Stimulated activated CD8-positive, alpha-beta memory T cell treated with anti-CD3 and anti-CD28 coated beads, Interleukin-12 subunit alpha, Interleukin-12 subunit beta, amount 100 ng/mL, for 1 hour (primary cell): ENCODE results near the gene DNAJC11.
"Not testable (repeated sequence)": the region's sequence is repeated elsewhere in the genome, so short reads cannot be mapped to it uniquely, and the experiment has no call there.

Experiments used
- DNase-seq: peaks from one replicate; pipeline ENCODE4 v3.0.0-alpha.2; 2020; ENCODE audit warnings: low read depth

Gene DNAJC11

GRCh38 chr1:6652986-6653385 lies 48.6 kb downstream of the DNAJC11 start:
- DNase-seq = no peak

GRCh38 chr1:6651909-6652308 lies 49.7 kb downstream of the DNAJC11 start:
- DNase-seq = no peak

DNA sequence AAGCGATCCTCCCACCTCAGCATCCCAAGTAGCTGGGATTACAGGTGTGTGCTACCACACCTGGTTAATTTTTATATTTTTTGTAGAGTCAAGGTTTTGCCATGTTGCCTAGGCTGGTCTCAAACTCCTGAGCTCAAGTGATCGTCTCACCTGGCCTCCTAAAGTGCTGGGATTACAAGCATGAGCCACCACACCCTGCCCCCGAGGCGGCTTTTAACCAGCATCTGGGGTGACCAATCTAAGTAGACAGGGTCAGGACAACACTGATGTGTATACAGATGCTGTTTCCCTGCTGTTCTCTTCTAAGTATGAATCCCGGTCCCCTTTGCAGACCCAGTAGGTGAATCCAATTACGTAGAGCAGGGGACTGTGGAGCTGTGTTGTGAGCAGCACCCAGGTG lies 53.1 kb downstream of the DNAJC11 start:
- no peak for DNase-seq

DNA sequence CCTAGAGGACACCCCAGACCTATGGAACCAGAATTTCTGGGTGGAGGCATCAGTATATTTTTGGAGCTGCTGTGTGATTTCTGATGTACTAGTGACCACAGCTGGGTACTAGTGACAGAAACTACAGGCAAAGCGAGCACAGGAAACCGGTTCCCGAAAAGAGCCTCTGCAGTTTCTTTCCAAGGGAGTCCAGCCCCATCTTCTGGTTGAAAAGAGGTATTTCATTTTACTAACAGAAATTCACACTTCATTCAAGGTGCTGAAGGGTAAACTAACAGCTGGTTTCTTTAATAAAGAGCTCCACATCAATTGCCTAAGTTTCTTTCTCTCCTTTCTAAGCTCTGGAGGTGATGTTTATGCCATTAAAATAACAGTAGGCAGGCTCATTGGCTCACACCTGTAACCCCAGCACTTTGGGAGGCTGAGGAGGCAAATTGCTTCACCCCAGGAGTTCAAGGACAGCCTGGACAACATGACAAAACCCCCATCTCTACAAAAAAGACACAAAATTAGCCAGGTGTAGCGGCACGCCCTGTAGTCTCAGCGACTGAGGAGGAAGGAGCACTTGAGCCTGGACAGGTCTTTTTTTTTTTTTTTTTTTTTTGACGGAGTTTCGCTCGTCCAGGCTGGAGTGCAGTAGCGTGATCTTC lies 55.0 kb downstream of the DNAJC11 start:
- peak; percentile 4 for DNase-seq

DNA sequence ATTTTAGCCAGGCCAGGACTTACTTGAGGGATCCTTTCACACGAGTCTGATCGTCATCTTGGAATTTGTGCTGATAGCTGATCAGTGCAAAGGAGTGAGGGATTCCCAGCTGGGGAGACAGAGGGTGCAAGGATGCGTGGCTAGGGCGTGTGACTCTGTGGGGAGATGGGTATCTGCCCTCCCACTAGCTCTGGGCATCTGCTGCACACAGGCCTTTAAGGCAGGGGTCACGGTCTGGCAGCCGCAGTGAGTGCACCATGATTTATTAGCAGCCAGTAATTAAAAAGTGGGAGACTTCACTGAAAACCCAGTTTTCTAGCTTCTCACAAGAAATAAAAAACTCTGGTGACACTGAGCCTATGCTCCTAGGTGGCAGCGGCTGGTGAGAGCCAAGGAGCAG lies 56.6 kb downstream of the DNAJC11 start:
- no peak for DNase-seq

DNA sequence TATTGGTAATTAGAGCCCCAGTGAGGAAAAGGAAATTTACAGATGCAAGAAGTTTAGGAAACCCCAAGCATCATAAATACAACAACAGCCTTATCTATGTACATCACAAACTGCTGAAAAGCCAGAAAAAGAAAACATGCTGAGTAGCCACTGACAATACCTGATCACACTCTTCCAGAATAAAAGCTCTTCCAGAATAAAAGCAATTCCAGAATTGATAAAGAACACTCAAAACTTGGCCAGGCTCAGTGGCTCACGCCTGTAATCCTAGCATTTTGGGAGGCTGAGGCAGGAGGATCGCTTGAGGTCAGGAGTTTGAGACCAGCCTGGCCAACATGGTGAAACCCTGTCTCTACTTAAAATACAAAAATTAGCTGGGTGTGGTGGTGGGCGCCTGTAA lies 60.7 kb downstream of the DNAJC11 start:
- DNase-seq = not testable (repeated sequence)

GRCh38 chr1:6638226-6638625 lies 63.4 kb downstream of the DNAJC11 start:
- no peak for DNase-seq

- DNase-seq = no peak
These were observed 63.8 kb downstream of the DNAJC11 start for GRCh38 chr1:6637770-6638169.

DNA sequence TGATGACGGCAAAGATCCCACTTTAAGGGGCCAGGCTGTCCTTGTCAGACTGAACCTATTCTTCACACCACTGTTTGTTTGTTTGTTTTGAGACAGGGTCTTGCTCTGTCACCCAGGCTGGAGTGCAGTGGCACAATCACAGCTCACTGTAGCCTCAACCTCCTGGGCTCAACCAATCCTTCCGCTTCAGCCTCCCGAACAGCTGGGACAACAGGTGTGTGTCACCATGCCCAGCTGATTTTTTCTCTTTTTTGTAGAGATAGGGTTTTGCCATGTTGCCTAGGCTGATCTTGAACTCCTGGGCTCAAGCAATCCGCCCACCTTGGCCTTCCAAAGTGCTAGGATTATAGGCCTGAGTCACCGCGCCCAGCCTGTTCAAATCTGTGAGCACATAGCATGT lies 64.8 kb downstream of the DNAJC11 start:
- DNase-seq = not testable (repeated sequence)

GRCh38 chr1:6635910-6636760 lies 65.5 kb downstream of the DNAJC11 start:
- no peak for DNase-seq

DNA sequence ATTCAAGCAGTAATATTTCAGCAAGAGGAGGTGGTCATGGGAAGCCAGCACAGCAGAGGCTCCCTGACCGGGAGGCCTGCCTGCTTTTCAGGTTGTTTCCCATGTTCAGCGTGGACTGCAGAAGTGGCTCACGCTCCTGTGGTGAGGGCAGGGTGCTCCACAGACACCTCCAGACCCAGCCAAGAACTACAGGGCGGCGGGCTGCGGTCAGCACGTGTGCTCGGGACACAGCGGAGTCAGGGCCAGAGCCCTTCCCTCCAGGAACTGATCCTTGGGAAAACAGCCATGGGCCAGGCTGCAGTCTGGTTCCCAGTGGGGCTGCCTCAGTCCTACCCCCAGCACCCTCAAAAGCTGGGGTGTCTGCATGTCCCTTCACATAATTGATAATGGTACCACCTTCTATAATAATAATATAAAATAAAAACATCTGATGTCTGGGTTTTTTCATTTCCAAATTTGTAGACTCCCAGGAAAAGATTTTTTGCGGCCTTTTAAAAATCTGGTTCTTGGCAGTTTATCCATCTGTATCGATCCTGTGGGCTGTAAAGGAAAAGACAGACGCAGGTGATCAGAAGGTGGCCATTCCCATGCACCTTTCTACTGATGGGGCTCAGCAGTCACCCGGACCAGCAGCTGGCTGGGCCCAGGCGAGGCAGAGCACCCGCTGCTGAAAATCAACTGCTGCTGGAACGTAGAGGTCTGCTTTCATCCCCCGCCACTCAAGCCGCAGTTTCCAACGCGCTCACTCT lies 66.3 kb downstream of the DNAJC11 start:
- no peak for DNase-seq

GRCh38 chr1:6634371-6635052 lies 67.1 kb downstream of the DNAJC11 start:
- DNase-seq = no peak

GRCh38 chr1:6632588-6633514 lies 68.8 kb downstream of the DNAJC11 start:
- no peak for DNase-seq

DNA sequence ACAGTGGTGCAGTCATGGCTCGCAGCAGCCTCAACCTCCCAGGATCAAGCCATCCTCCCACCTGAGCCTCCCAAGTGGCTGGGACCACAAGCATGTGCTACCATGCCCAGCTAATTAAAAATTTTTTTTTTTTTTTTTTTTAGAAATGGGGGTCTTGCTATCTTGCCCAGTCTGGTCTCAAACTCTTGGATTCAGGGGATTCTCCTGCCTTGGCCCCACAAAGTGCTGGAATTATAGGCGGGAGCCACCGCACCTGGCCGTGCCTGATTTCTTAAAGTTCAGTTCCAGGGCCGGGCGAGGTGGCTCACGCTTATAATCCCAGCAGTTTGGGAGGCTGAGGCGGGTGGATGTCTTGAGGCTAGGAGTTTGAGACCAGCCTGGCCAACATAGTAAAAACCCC lies 70.6 kb downstream of the DNAJC11 start:
- DNase-seq = no peak

GRCh38 chr1:6630027-6630426 lies 71.6 kb downstream of the DNAJC11 start:
- no peak for DNase-seq

- no peak for DNase-seq
These were observed 72.6 kb downstream of the DNAJC11 start for GRCh38 chr1:6628971-6629479.

GRCh38 chr1:6627841-6628545 lies 73.6 kb downstream of the DNAJC11 start:
- DNase-seq = no peak

GRCh38 chr1:6627031-6627430 lies 74.6 kb downstream of the DNAJC11 start:
- no peak for DNase-seq

DNA sequence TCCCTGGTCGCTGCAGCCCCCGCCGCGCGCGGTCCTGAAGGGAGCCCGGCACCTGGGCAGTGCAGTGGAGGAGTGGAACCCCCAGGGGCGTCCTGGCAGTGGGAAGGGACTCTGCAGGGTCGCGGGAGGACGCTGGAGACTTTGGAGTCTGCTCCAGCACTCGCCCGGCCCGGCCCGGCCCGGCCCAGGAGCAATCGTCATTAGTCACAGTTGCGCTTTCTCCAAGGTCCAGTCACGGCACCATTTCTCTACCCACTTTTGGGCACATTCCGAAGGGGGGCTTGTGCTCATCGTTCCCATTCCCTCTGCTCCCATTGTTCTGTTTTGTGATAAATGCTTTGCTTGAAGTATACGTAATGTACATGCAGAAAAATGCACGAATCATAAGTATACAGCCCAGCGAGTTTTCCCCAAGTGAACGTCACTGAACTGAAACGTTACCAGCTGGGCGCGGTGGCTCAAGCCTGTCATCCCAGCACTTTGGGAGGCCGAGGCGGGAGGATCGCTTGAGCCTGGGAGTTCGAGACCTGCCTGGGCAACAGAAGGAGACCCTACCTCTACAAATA lies 75.9 kb downstream of the DNAJC11 start:
- no peak for DNase-seq
